Thyroid gland (tissue), 4 donors: Measurements from ENCODE around the gene EGFR. TPM values are rescaled to one million over a fixed set of nuclear protein-coding genes. Genes with fewer than 3 reads are reported as not detected.
A peak's percentile ranks its signal among the peaks of the same experiment; 100 is the strongest.

Source experiments
- DNase-seq, 2 donors: peaks; one replicate each; pipeline ENCODE4 v3.0.0-alpha.2; 2019
- H3K27ac ChIP-seq, 3 donors: fragments of 200-600 bp; sonication (generic); 1 replicate in 2 of 3; 2 replicates in 1 of 3; pipeline ENCODE4 v1.5.1; 2016 to 2019; ENCODE audit warnings: mild to moderate bottlenecking in 1 of 3, moderate library complexity in 1 of 3
- H3K27me3 ChIP-seq: fragments of 200-600 bp; sonication (generic); one replicate; pipeline ENCODE4 v1.5.1; 2019
- H3K36me3 ChIP-seq, 2 donors: fragments of 200-600 bp; sonication (generic); one replicate each; pipeline ENCODE4 v1.5.1; 2016 to 2019
- H3K4me1 ChIP-seq, 2 donors: fragments of 200-600 bp; sonication (generic); one replicate each; pipeline ENCODE4 v1.5.1; 2017 to 2019
- H3K4me3 ChIP-seq, 3 donors: fragments of 200-600 bp; sonication (generic); replicated peaks in 1 of 3; 1 replicate in 2 of 3; 2 replicates in 1 of 3; pipeline ENCODE4 v1.5.1; 2016; ENCODE audit warnings: mild to moderate bottlenecking in 1 of 3
- H3K9me3 ChIP-seq: fragments of 200-600 bp; sonication (generic); one replicate; pipeline ENCODE4 v1.5.1; 2017
- POLR2A ChIP-seq, 2 donors: fragments of 450-650 bp; IDR thresholded peaks; one replicate each; pipeline ENCODE4 v1.6.1; 2017; ENCODE audit warnings: antibody characterized with exemption in 2 of 2, mild to moderate bottlenecking in 2 of 2, moderate library complexity in 1 of 2
- WGBS, 2 donors: methylation state at CpG; one replicate each; pipeline ENCODE4 v1.1.5; 2017; 5-methylcytosine and 5-hydroxymethylcytosine counted together
- intact Hi-C: fragments of 100-400 bp; cut with DNase I; formaldehyde crosslinking; loops from one replicate; pipeline ENCODE4 v1.15.1; 2023
- total RNA-seq, 4 donors: library from RNA; depleted of rRNA; stranded (reverse); fragments of >200 nt; gene quantifications; one replicate each; pipeline ENCODE4 v1.2.3, GENCODE V29; 2016
- TF ChIP-seq, protein P1 (sequence below), 6 experiments: fragments of 200-600 bp in 3 of 6; fragments of 450-650 bp in 3 of 6; sonication (generic) in 3 of 6; IDR thresholded peaks; one replicate each; pipeline ENCODE4 v1.5.1; 2016 to 2019; ENCODE audit warnings: antibody characterized with exemption in 6 of 6, mild to moderate bottlenecking in 2 of 6, inconsistent platforms in 1 of 6, moderate library complexity in 1 of 6

Gene EGFR
- total RNA-seq, 4 donors from 2014 or later: 57.5 to 96.2 (median 84.7) TPM

DNA sequence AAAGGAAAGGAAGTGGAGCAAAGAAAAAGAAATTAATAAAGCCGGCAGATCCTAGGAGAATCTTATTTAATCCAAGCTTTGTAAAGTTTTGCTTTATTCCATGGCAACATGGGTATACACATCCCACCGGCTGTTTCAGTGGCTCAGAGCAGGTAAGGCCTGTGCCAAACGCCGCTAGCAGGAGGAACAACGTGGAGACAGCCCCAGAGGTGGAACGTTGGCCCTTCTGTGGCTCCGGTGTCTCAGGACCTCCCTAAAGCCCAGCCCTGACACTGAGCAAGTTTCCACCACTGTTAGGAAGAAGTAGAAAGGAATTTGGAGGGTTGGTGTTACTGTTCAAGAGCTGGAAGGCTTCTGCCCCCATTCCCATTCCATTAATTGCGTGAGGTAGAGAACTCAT lies 52.0 kb downstream of the EGFR start:
- 82 to 89% methylated on average over 8 of the region's 8 CpGs for WGBS, 2 donors
- Histone ChIP-seq H3K36me3 (no peaks in the 10 kb centered on the region), H3K9me3 (no peaks in the 10 kb centered on the region), H3K27me3 (no peaks in the 10 kb centered on the region), H3K4me3 (no peak overlapping the region), H3K27ac (no peak overlapping the region), H3K4me1 (peaks cover 26 to 40% of the 10 kb centered on the region in 2 donors)
- DNase-seq: no peak
- TF ChIP-seq, protein P1, sequence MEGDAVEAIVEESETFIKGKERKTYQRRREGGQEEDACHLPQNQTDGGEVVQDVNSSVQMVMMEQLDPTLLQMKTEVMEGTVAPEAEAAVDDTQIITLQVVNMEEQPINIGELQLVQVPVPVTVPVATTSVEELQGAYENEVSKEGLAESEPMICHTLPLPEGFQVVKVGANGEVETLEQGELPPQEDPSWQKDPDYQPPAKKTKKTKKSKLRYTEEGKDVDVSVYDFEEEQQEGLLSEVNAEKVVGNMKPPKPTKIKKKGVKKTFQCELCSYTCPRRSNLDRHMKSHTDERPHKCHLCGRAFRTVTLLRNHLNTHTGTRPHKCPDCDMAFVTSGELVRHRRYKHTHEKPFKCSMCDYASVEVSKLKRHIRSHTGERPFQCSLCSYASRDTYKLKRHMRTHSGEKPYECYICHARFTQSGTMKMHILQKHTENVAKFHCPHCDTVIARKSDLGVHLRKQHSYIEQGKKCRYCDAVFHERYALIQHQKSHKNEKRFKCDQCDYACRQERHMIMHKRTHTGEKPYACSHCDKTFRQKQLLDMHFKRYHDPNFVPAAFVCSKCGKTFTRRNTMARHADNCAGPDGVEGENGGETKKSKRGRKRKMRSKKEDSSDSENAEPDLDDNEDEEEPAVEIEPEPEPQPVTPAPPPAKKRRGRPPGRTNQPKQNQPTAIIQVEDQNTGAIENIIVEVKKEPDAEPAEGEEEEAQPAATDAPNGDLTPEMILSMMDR (IDR thresholded peaks at IDR 0.05): no peak
- no peak for TF ChIP-seq POLR2A (IDR thresholded peaks at IDR 0.05)
- intact Hi-C loops: no loop called here

DNA sequence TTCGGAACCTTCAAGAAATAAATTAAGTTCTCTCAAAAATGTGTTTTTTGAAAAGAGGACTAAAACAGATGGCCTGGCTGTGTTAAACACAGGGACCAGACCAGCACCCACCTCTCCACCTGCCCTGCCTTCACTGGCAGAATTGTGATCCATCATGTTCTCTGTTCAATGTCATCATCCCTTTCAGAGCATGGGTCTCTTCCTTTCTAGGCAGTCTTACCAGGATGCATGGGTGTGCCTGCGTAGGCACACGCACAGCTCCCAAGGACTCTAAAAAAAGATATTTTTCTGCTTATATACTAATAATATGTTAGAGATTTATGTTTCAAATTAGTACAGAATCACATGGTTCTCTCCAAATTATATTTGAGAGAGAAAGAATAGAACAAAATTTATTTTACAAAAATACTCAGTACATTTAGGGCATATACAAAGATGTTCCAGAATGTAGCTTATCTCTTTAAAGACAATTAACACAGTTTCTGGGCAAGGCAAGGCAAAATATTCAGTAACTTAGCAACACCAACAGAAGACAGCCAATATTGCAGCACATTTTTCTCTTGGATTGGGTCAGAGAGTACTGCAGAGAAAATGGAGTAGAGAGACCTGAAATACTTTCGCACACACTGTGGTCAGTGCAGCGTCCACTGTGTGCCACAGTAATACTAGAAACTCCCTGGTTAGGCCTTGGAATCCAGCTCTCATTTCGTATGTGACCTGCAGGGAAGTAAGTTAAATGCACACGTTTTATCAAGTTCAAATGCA lies 52.8 kb downstream of the EGFR start:
- no peak overlapping the region for H3K27ac ChIP-seq
- intact Hi-C loops: no loop called here
- H3K4me3 ChIP-seq: no peak overlapping the region
- peaks cover 19 to 33% of the 10 kb centered on the region in 2 donors for H3K4me1 ChIP-seq
- TF ChIP-seq POLR2A (IDR thresholded peaks at IDR 0.05): no peak
- no peaks in the 10 kb centered on the region for H3K27me3 ChIP-seq
- WGBS, 2 donors: 75 to 77% methylated on average over 7 of the region's 7 CpGs
- no peak for DNase-seq
- no peaks in the 10 kb centered on the region for H3K9me3 ChIP-seq
- no peaks in the 10 kb centered on the region for H3K36me3 ChIP-seq

DNA sequence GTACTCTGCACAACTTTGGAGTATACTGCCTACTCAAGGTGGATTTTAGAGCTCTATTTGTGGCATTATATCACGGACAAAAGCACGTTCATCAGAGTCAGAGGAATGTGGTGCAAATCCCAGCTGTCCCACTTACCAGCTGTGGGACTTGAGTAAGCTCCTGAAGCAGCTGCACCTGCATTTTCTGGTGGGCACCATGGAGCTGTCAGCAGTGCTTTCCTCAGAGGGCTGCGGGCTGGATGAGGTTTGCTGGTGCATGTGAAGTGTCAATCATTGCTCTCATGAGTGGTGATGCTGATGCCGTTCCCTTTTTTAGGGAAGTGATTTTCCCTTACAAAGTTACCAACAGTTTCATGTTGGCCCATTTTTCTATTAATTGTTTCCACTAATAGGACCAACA lies 53.4 kb downstream of the EGFR start:
- no peaks in the 10 kb centered on the region for H3K27me3 ChIP-seq
- 85 to 94% methylated on average over 4 of the region's 4 CpGs for WGBS, 2 donors
- intact Hi-C loops: no loop called here
- no peaks in the 10 kb centered on the region for H3K9me3 ChIP-seq
- H3K27ac ChIP-seq: no peak overlapping the region
- H3K36me3 ChIP-seq: no peaks in the 10 kb centered on the region
- H3K4me3 ChIP-seq: no peak overlapping the region
- H3K4me1 ChIP-seq: peaks cover 19 to 29% of the 10 kb centered on the region in 2 donors
- TF ChIP-seq, protein P1 (IDR thresholded peaks at IDR 0.05): no peak
- TF ChIP-seq POLR2A (IDR thresholded peaks at IDR 0.05): no peak
- DNase-seq: no peak

DNA sequence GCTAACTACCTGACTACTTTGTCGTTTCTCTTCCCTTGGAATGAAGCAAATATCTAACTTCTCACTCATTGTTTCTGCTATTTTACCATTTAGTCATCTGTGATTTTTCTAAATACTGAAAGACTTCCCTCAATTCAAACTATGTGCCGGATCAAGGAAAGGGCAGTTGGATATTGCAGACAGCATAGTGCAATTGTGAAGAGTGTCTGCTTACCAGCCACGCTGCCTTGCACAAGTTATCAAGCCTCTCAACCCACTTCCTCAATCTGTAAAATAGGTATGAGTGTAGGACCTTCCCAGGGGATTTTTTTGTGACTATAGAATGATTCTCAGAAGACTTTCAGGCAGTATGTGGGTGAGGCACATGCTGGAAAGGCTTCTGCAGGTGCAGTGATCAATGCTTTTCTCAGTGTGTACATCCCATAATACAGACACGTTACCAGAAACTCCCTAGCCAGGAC lies 54.3 kb downstream of the EGFR start:
- 73 to 89% methylated on average over 4 of the region's 4 CpGs for WGBS, 2 donors
- no peak for TF ChIP-seq POLR2A (IDR thresholded peaks at IDR 0.05)
- TF ChIP-seq, protein P1 (IDR thresholded peaks at IDR 0.05): no peak
- Histone ChIP-seq H3K27ac (no peak overlapping the region), H3K36me3 (no peaks in the 10 kb centered on the region), H3K27me3 (no peaks in the 10 kb centered on the region), H3K9me3 (no peaks in the 10 kb centered on the region), H3K4me3 (no peak overlapping the region), H3K4me1 (peaks cover 19 to 29% of the 10 kb centered on the region in 2 donors)
- intact Hi-C loops: no loop called here
- no peak for DNase-seq

DNA sequence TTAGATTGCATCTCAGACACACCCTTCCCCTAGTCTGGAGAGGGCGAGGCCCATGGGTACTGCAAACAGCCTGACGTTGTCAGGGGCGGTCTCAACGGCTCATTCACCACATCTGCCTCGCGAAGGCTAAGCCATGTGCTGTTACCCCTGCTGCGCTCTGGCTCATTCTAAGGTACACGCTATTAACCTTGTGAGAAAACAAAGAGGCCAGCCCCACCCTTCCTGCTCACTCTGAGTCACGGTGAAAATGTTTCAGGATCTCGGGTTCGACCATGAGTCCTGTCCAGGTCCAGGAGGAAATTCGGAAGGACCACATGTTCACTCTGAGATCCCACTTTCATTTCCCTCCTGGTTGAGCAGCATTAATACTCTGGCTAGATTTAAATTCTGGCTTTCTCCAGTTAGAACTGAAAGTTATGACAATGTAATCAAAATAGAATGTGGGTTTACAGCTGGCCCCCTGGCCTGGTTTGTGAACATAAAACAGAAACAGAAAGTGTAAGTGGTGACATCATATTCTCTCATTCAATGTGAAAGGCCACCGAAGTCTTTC lies 55.2 kb downstream of the EGFR start:
- 69 to 78% methylated on average over 13 of the region's 13 CpGs for WGBS, 2 donors
- intact Hi-C loops: no loop called here

More for the DNA sequence above, 55.2 kb downstream of the EGFR start:
- Histone ChIP-seq H3K4me3 (no peak overlapping the region), H3K27ac (peak overlapping the region; percentile 42 to 54 (median 47)), H3K9me3 (no peaks in the 10 kb centered on the region), H3K36me3 (no peaks in the 10 kb centered on the region), H3K27me3 (no peaks in the 10 kb centered on the region), H3K4me1 (peaks cover 19 to 22% of the 10 kb centered on the region in 2 donors)
- TF ChIP-seq, protein P1 (IDR thresholded peaks at IDR 0.05): no peak
- TF ChIP-seq POLR2A (IDR thresholded peaks at IDR 0.05): no peak
- DNase-seq: no peak
